Measurements from ENCODE around the gene RAC3.

RAC3 gene

GRCh38 chr17:82023447-82024241 lies 7.8 kb upstream of the RAC3 start:
- DNase-seq (ENCODE audit: low read depth) = no peak

GRCh38 chr17:82024859-82025258 lies 6.6 kb upstream of the RAC3 start:
- no peak for DNase-seq (ENCODE audit: low read depth)

- no peak for DNase-seq (ENCODE audit: low read depth)
Measured at GRCh38 chr17:82025401-82026107, 5.9 kb upstream of the RAC3 start.

GRCh38 chr17:82028246-82028645 lies 3.2 kb upstream of the RAC3 start:
- DNase-seq (ENCODE audit: low read depth) = no peak

- no peak for DNase-seq (ENCODE audit: low read depth)
Measured at GRCh38 chr17:82028966-82029365, 2.5 kb upstream of the RAC3 start.

GRCh38 chr17:82029391-82029790 lies 2.1 kb upstream of the RAC3 start:
- no peak for DNase-seq (ENCODE audit: low read depth)

GRCh38 chr17:82029990-82030469 lies 1.4 kb upstream of the RAC3 start:
- no peak for DNase-seq (ENCODE audit: low read depth)

GRCh38 chr17:82030470-82031302 lies 792 bp upstream of the RAC3 start:
- peak; percentile 83 for DNase-seq (ENCODE audit: low read depth)

- no peak for DNase-seq (ENCODE audit: low read depth)
Measured at GRCh38 chr17:82031885-82032627, 578 bp downstream of the RAC3 start.

- DNase-seq (ENCODE audit: low read depth) = no peak
Measured at GRCh38 chr17:82033359-82034085, 2.0 kb downstream of the RAC3 start.

GRCh38 chr17:82034371-82035011 lies 3.0 kb downstream of the RAC3 start:
- no peak for DNase-seq (ENCODE audit: low read depth)

- DNase-seq (ENCODE audit: low read depth) = no peak
Measured at GRCh38 chr17:82035488-82035887, 4.0 kb downstream of the RAC3 start.

- DNase-seq (ENCODE audit: low read depth) = no peak
Measured at GRCh38 chr17:82035956-82036633, 4.6 kb downstream of the RAC3 start.

GRCh38 chr17:82036634-82037091 lies 5.2 kb downstream of the RAC3 start:
- DNase-seq (ENCODE audit: low read depth) = no peak

GRCh38 chr17:82037092-82037888 lies 5.8 kb downstream of the RAC3 start, which contains the start of gene DCXR:
Gene DCXR (minus strand): TSS chr17:82037697. CDS start chr17:82037682, 15 bp downstream.
- DNase-seq (ENCODE audit: low read depth) = peak; percentile 92

- DNase-seq (ENCODE audit: low read depth) = no peak
Measured at GRCh38 chr17:82037889-82038195, 6.4 kb downstream of the RAC3 start.

GRCh38 chr17:82038796-82039409 lies 7.4 kb downstream of the RAC3 start:
- DNase-seq (ENCODE audit: low read depth) = peak; percentile 87

GRCh38 chr17:82039695-82040299 lies 8.3 kb downstream of the RAC3 start:
- no peak for DNase-seq (ENCODE audit: low read depth)

All from amniotic epithelial cell (primary cell).